ENCODE results near the gene QSER1. TPM values are rescaled to one million over a fixed set of nuclear protein-coding genes. Genes with fewer than 3 reads are reported as not detected.

QSER1 gene
- total RNA-seq, 1 experiment from 2014 or later, result 48.0 TPM

- Histone ChIP-seq H3K9me3 (ENCODE audit: control insufficient read depth in 1 of 2, insufficient read depth in 1 of 2, low read depth in 1 of 2, low read length in 2 of 2) (no peaks in the 10 kb centered on the region), H3K27ac (ENCODE audit: low read depth, low read length) (no peak overlapping the region), H3K27me3 (ENCODE audit: insufficient read depth, low read length) (no peaks in the 10 kb centered on the region), H3K9me2 (ENCODE audit: insufficient read depth) (no peaks in the 10 kb centered on the region), H3K79me2 (ENCODE audit: insufficient read depth, low read length) (no peaks in the 10 kb centered on the region), H3K4me1 (ENCODE audit: control insufficient read depth in 1 of 2, insufficient read depth in 2 of 2, low read length in 2 of 2) (peaks cover 0 to 3% of the 10 kb centered on the region in 2 experiments; a peak in 1 of 4 replicates), H3K36me3 (ENCODE audit: control insufficient read depth in 1 of 2, insufficient read depth in 2 of 2, low read length in 2 of 2) (no peaks in the 10 kb centered on the region), H3K9ac (ENCODE audit: low read length) (no peak overlapping the region), H3K4me3 (replicated peaks in 1 of 2; ENCODE audit: low read depth in 1 of 2, low read length in 2 of 2) (no peak overlapping the region), H4K20me1 (ENCODE audit: insufficient read depth) (no peaks in the 10 kb centered on the region), H2AFZ (ENCODE audit: low read depth, low read length, poor library complexity, severe bottlenecking) (no peak overlapping the region), H3K4me2 (ENCODE audit: low read length) (no peak overlapping the region)
- no peak for DNase-seq (ENCODE audit: low read depth, low spot score)
- ChIA-PET POLR2A (no interaction called here), CTCF (interaction anchor here (1.1 to 1.5 kb wide), 2 partner anchors 9 to 44 kb away, joined by 3 to 4 read pairs; no protein-coding TSS in a partner anchor), RAD21 (ENCODE audit: low non-redundant PET in 1 of 2, low total read pairs in 2 of 2, uncharacterized antibody in 2 of 2, unreplicated experiment in 2 of 2) (no interaction called here)
- ATAC-seq, result peak; percentile 84
- intact Hi-C loops (cut with micrococcal nuclease), result loop anchor here (10.0 kb wide), 1 partner anchor 810 kb away; no protein-coding TSS in a partner anchor
- no TSS peak for BruUV-seq (replicated peaks)
- peak; percentile 34 to 67 (median 62); a peak in 5 of 6 replicates for TF ChIP-seq CTCF (IDR thresholded peaks at IDR 0.05 in 2 of 3, conservative IDR thresholded peaks at IDR 0.05 in 1 of 3; ENCODE audit: borderline replicate concordance in 1 of 3, insufficient read depth in 1 of 3, low read depth in 2 of 3, low read length in 2 of 3)
- peak; percentile 49; the same call in 1 of the 2 replicates for TF ChIP-seq RAD21 (IDR thresholded peaks at IDR 0.05; ENCODE audit: low read depth)
- TF ChIP-seq CEBPB (IDR thresholded peaks at IDR 0.05; ENCODE audit: low read depth), result no peak
These were observed 7.7 kb upstream of the QSER1 start for GRCh38 chr11:32884770-32885384.

- POLR2A ChIA-PET, result no interaction called here
- H3K79me2 ChIP-seq (ENCODE audit: insufficient read depth, low read length), result no peaks in the 10 kb centered on the region
- TF ChIP-seq SP1 (IDR thresholded peaks at IDR 0.05; ENCODE audit: low read depth), result no peak
These were observed 7.1 kb upstream of the QSER1 start for GRCh38 chr11:32885556-32885955.

More at GRCh38 chr11:32885556-32885955, 7.1 kb upstream of the QSER1 start:
- DNase-seq (ENCODE audit: low read depth, low spot score) (no peak), ATAC-seq (no peak)
- CTCF ChIA-PET, result interaction anchor here (1.5 kb wide), 1 partner anchor 8 kb away, joined by 4 read pairs; no protein-coding TSS in a partner anchor
- no peaks in the 10 kb centered on the region for H3K36me3 ChIP-seq (ENCODE audit: control insufficient read depth in 1 of 2, insufficient read depth in 2 of 2, low read length in 2 of 2)
- H3K27me3 ChIP-seq (ENCODE audit: insufficient read depth, low read length), result no peaks in the 10 kb centered on the region
- H3K27ac ChIP-seq (ENCODE audit: low read depth, low read length), result no peak overlapping the region
- H2AFZ ChIP-seq (ENCODE audit: low read depth, low read length, poor library complexity, severe bottlenecking), result no peak overlapping the region
- H3K4me2 ChIP-seq (ENCODE audit: low read length), result no peak overlapping the region
- no peak overlapping the region for H3K9ac ChIP-seq (ENCODE audit: low read length)
- H3K9me2 ChIP-seq (ENCODE audit: insufficient read depth), result no peaks in the 10 kb centered on the region
- H3K4me3 ChIP-seq (replicated peaks in 1 of 2; ENCODE audit: low read depth in 1 of 2, low read length in 2 of 2), result no peak overlapping the region
- no peaks in the 10 kb centered on the region for H4K20me1 ChIP-seq (ENCODE audit: insufficient read depth)
- intact Hi-C loops (cut with micrococcal nuclease), result loop anchor here (10.0 kb wide), 1 partner anchor 809 kb away; no protein-coding TSS in a partner anchor
- RAD21 ChIA-PET (ENCODE audit: low non-redundant PET in 1 of 2, low total read pairs in 2 of 2, uncharacterized antibody in 2 of 2, unreplicated experiment in 2 of 2), result no interaction called here
- H3K9me3 ChIP-seq (ENCODE audit: control insufficient read depth in 1 of 2, insufficient read depth in 1 of 2, low read depth in 1 of 2, low read length in 2 of 2), result no peaks in the 10 kb centered on the region
- no TSS peak for BruUV-seq (replicated peaks)
- H3K4me1 ChIP-seq (ENCODE audit: control insufficient read depth in 1 of 2, insufficient read depth in 2 of 2, low read length in 2 of 2), result peaks cover 0 to 3% of the 10 kb centered on the region in 2 experiments; a peak in 1 of 4 replicates
